GM10847 (cell line): ENCODE data around the gene LPAR3.

Experiments
- POLR2A ChIP-seq: IDR thresholded peaks from 2 replicates; pipeline ENCODE4 v1.6.1; 2011; ENCODE audit not compliant: insufficient read length; ENCODE audit errors: extremely low read depth

Gene LPAR3

DNA sequence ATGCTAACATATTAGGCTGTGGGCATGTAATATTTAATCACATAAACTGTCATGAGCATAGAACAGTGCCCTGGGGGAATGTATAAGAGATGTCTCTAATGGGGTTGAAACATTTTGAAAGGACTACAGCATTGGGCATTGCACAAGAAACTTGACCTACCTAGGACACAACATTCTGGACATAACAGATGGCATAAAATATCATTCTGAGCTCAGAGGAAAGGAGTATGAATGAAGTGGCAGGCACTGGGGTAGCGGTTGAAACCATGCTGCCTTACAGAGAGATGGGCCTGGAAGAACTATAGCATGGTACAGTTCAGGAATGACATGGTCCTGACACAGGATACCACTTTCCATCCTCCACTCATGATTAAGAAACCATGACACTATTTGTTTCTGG, 69.0 kb downstream of the LPAR3 start:
- no peak for TF ChIP-seq POLR2A

DNA sequence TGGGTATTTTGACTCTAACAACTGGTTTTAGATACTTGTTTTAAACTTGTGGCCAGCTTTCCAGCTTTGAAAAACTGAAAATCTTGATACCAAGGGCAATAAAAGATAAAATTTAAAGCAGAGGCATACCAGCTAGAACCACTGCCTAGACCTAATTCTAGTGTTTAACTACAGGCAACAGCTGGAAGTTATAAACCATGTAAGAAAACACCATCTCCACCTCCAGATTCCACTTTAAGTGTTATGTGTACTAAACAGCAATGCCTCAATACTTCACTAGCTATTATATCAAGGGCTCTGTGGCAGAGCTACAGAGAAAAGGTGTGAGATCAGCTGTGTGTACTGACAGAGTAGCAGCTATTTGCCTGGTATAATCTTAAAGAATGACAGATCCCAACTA, 69.5 kb downstream of the LPAR3 start:
- TF ChIP-seq POLR2A = no peak

DNA sequence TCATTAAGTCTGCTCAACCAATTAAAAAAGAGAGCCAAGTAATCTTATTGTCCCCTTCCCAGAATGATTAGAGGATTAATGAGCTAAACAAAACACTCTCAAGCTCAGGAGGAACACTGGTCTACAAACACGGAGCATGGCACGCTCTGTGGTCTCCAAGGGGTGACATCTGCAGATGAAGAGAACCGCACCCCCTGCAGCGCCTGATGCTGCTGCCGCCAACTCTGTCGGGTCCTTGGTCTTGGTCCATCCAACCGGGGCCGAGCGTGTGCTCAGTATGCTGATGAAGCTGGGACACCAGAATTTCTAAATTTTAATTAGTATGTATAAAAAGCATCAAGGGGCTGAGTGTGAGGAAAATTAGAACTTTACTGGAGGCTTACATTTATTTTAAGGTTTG, 82.7 kb downstream of the LPAR3 start:
- TF ChIP-seq POLR2A = no peak

DNA sequence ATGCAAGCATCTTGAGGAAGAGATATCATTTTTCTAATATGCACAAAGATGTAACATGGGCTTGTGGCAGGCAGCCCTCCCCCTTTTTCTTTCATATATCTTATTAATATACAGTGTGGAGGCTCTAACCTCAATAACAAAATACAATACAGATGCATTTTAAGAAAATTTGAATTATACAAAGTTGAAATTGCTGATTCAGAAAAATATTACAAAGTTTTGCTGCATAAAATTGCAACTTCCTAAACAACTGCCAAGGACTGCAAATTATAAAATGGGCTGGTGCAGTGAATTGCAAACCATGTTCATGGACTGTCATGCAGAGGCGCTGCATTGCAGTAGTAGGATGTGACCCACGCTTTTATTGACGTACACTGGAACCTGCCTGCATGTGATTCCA, 84.0 kb downstream of the LPAR3 start:
- TF ChIP-seq POLR2A = no peak

DNA sequence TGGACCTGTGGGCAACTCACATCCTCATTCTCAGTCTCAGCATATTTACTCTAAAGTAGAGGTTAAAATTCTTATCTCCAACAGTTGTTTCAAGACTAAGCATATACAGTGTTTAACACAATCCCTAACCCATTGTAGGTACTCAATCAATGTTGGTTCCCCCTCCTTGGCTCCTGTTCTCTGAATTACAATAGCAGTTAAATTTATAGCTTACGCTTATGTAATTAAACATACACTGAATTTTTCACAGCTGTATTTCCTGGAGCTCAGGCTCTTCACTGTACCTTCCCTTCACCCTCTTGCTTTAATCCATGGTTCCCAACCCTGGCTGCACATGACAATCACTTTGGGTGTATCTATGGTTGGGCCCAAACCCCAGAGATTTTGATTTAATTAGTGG, 89.4 kb downstream of the LPAR3 start:
- TF ChIP-seq POLR2A = no peak

DNA sequence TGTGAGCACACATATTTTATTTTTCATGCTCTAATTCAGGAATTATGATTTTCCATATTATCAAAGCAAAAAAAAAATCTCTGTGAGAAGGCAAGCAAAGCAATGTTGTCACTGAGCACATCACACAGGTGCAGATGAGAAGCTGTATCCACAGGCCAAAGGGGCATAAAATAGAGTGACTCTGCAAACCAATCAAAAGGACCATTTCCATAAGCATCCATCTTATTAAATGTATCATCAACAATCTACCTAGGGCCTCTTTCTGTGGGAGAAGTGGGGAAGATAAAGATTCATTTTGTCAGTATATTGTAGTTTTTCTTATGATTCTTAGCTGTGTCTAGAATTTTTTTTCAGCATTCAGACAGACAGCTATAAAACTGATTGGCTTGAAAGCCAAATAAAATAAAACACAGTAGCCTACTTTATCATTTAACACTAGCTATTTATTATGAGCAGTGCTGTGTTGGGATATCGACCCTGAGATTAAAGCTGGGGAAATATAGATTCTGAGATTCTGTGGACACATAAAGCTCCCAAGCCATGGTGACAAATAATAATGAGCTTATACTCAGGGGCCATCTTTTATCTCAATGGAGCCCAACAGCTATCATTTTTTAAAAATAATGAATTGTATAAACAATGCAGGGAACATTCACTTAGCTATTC, 90.3 kb downstream of the LPAR3 start:
- no peak for TF ChIP-seq POLR2A

DNA sequence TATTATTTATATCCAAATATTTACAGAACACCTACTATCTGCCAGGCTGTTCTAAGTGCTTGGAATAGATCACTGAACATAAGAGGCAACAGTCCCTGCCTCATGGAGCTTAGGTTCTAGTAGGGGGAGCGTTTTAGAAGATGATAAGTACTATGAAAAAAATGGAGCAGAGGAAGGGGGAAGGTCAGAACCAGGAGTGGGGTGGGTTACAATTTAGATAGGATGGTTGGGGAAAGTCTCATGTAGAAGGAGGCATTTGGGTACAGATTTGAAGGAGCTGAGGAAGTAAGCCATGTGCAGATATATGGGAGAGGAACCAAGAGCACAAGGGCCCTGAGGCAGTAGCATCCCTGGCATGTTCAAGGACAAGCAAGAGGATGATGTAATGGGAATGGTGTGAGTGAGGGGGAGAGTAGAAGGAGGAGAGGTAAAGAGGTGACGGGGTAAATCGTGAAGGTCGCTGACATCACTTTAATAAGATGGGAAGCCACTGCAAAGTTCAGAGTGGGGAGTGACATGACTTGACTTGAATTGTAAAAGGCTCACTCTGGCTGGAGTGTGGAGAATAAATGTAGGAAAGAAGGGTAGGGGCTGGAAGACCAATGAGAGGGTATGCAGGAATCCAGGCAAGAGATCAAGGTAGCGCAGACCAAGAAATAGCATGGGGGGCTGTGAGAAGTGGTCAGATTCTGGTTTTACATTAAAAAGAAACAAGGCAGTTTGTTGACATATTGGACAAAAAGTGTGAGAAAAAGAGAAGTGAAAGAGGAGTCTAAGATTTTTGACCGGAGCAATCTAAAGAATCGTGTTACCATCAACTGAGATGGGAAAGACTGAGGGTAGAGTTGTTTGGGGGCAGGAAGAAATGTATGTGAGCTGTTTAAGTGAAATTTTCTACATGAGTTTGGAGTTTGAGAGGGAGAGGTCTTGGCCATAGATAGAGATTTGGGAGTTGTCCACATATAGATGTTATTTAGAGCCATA, 92.6 kb downstream of the LPAR3 start:
- no peak for TF ChIP-seq POLR2A

DNA sequence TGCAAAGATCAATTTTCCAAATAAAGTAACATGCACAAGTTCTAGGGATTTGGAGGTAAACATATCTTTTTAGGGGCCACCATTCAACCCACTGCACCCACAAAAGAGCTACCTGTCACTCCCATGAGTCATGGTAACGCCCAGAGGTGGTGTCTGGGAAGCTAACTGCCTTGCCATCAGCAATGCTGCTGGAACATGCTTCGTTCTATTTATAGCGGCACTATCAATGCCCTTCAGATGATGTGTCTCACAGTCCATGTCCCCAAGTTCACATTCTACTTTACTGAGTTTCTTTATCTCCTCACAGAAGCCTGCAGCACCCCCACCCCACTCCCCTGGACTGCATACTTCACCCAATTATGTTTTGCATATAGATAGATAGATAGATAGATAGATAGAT, 95.4 kb downstream of the LPAR3 start:
- no peak for TF ChIP-seq POLR2A

DNA sequence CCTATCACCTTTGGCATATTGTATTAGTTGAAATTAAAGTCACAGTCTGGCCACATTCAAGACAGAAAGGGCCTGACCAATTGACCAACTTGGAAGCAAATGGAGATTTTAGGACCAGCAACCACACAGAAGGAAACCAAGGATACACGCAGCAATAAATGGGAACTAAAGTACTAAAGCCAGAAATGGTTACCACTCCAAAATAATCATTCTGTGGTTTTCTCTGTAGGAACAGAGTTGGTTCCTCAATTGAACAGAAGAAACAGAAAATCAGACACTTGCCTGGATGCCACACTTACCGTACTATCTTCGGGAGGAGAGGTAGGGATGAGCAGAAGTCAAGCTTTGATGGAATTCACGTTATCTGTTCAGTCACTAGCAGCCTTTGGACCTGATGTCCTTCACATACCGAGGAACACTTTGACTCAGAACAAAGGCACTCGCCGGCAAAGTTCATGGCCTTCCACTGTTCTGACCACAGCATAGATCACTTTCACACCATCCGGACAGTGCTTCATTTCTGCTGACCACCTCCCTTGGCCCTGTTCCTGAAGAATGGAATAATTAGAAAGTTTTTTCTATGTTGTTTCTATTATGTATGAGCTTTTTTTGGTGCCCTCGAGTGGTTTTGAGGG, 96.9 kb downstream of the LPAR3 start:
- no peak for TF ChIP-seq POLR2A

DNA sequence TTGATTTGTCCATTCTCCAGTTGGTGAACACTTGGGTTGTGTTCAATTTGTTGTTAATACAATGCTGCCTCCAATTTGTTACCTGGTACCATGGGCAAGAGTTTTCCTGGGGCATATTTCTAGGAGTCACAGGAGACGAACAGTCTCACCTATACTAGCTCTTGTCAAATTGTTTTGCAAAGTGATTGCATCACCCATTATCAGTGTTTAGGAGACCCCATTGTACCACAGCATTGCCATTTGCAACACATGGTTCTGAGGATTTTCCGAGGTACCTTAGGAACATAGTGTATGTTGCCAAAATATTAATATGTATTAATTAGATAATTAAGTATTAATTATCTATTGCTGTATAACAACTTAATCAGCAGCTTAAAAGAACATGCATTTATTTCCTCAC, 97.8 kb downstream of the LPAR3 start:
- no peak for TF ChIP-seq POLR2A

DNA sequence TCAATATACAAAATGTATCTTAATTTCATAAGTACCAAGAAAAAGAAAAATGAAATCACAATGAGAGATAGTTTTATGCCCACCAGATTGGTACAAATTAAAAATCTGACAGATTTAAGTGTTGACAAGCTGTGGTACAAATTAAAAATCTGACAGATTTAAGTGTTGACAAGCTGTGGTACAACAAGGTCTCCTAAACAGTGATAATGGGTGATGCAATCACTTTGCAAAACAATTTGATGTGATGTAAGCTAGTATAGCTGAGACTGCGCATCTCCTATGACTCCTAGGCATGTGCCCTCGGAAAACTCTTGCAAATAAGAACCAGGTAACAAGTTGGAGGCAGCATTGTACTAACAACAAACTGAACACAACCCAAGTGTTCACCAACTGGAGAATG, 100.6 kb downstream of the LPAR3 start:
- TF ChIP-seq POLR2A = no peak

DNA sequence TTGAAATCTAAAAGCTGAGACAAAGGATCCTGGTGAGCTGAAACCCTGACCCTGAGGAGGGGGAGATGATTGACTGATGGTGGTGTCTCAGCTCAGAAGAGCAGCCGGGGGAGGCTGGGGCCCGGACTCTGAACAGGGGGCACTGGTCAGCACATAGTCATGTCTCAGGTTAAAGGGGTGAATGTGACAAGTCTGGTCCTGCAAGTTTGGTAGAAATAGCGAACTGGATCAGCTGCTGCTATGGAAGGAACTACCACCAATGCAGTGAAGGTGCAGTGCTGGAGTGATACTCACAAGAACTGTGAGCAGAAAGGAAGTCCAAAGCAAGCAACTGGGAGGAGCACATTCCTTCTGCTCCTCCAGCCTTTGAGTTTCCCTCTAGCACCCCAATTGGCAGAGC, 104.0 kb downstream of the LPAR3 start:
- no peak for TF ChIP-seq POLR2A

DNA sequence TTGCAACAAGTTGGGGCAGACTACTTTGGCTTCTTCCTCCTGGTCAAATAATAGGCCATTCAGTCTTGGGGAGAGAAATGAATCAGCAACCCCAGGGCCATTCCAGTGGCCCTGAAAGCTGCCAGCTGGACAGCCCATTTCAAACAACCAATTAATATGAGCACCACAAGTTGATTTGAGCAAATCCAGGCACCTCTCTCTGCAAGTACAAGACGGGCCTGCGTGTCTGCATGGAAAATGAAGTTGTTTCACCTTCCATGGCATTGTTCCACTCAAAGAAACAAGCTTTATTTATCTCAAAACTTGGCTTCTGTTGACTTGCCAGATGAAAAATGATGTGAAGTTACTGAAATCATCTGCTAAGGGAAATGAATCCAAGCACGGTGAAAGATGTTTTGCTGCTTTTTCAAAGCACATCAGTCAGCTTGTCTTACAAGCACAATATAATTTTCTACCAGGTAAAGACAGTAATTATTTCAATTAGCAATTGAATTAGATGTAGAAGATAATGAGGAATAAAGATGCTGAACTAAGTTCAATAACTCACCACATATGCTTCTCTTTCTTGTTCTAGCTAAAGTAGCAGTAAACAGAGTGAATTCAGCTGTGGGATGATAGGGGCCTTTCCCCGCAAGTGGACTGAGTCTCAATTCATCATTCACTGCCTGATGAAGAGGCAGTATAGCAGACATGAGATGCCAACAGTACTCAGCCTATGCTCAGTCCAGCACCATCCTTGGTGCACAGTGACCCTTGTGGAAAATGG, 107.6 kb downstream of the LPAR3 start:
- TF ChIP-seq POLR2A = no peak

DNA sequence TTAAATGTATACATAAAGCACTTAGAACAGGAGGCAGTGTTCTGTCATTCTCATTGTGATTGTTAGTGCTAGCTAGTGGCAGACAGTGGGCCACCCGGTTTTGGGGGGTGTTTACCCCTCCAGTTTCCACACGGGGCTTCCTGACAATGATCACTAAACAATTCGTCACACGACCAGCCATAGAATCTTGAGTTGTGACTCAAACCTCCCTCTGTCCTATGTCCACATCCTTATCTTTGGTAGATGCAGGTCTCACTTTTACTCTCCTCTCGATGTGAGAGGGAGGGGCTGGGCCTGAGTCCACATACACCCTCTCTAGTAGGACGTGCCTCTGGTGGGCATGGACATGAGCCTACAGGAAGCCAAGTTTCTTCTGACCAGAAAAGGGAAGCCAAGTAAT, 110.1 kb downstream of the LPAR3 start:
- no peak for TF ChIP-seq POLR2A
